HG03095 (cell line): ENCODE data around the gene FGD2.
"Not testable (repeated sequence)": the region's sequence is repeated elsewhere in the genome, so short reads cannot be mapped to it uniquely, and the experiment has no call there.

Experiments
- ATAC-seq: cut with Tn5 transposase; IDR thresholded peaks from one replicate; pipeline ENCODE4 v1.9.1; 2021; ENCODE audit warnings: moderate library complexity; ENCODE audit not compliant: unreplicated experiment

FGD2 gene

DNA sequence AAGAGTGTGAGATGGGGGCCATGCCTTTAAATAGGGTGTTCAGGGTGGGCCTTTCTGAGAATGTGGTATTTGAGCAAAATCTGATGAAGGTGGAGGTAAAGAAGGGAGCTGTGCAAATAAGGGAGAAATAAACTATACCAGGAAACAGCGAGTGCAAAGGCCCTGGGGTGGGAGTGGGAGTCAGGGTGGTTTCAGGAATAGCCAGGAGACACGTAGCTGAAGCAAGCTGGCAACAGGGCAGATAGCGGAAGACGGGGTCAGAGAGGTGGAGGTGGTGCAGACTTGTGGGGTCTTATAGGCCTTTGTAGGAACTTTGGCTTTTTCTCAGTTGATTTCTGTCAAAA, 51.6 kb downstream of the FGD2 start:
- no peak for ATAC-seq

- no peak for ATAC-seq
Measured at GRCh38 chr6:37057678-37058077, 52.2 kb downstream of the FGD2 start.

DNA sequence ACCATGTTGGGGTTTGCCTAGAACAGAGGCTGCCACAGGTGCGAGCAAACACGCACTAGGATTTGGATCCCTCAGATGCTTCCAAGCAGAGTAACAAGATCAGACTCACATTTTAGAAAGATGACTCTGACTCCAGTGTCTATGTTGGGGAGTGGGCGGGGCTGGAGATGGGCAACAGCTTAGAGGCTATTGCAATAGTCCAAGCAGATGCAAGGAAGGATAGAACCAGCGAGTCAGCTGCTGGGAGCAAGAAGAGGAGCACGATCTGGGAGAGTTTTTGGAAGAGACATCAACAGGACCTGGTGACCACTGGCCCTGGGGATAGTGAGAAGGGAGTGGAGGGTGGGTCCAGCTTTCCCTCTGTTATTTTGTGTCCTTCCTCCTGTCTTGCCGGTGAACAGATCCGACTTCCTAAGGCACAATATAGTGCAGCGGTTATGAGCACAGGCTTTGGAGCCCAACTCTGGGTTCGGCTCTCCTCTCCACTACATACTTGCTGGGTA, 52.7 kb downstream of the FGD2 start:
- no peak for ATAC-seq

GRCh38 chr6:37058984-37059343, 53.5 kb downstream of the FGD2 start:
- ATAC-seq: not testable (repeated sequence)

GRCh38 chr6:37059344-37060194, 54.1 kb downstream of the FGD2 start:
- ATAC-seq: no peak

GRCh38 chr6:37060195-37060559, 54.7 kb downstream of the FGD2 start:
- ATAC-seq: no peak

DNA sequence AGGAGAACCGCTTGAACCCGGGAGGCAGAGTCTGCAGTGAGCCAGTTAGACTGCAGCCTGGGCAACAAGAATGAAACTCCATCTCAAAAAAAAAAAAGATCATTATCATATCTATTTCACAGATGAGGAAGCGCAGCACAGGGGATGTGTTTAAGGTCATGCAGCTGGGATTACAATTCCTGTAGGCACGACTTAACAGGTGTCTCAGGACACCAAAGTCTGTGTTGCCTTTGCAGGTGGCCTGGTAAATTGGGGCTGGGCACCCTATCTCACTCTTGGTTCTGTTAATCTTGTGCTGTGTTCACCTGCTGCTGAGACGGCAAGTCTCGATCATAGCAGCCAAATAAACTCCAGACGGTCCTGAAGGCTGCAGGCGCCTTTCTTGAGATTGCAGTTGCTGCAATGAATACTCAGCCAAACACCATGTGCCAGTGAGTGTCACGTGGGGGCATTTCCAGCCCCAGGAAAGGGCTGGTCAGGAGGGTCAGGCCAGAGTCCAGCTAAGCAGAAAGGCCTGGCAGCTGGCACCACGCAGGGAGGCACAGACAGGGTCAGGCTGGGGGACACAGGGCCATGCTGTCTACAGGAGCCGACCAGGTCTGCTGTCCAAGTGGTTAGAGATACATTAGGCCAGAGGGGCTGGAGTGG, 55.8 kb downstream of the FGD2 start:
- ATAC-seq: no peak

GRCh38 chr6:37062424-37062823, 57.0 kb downstream of the FGD2 start:
- ATAC-seq: no peak

GRCh38 chr6:37068356-37069270, 63.2 kb downstream of the FGD2 start:
- ATAC-seq: no peak

- ATAC-seq: no peak
Measured at GRCh38 chr6:37069639-37070038, 64.2 kb downstream of the FGD2 start.

DNA sequence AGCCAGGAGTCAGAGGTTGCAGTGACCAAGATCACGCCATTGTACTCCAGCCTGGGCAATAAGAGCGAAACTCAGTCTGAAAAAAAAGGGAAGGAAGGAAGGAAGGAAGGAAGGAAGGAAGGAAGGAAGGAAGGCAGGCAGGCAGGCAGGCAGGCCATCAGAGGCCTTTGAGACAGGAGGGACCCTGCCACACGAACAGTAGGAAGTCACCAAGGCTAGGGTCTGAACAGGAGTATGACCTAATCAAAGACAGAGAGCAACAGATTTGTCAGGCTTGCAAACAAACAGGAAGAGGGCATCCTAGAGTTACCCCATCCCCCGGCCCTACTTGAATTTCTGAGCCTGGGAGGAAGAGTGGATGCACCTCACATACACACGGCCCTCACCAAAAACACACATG, 67.1 kb downstream of the FGD2 start:
- no peak for ATAC-seq

DNA sequence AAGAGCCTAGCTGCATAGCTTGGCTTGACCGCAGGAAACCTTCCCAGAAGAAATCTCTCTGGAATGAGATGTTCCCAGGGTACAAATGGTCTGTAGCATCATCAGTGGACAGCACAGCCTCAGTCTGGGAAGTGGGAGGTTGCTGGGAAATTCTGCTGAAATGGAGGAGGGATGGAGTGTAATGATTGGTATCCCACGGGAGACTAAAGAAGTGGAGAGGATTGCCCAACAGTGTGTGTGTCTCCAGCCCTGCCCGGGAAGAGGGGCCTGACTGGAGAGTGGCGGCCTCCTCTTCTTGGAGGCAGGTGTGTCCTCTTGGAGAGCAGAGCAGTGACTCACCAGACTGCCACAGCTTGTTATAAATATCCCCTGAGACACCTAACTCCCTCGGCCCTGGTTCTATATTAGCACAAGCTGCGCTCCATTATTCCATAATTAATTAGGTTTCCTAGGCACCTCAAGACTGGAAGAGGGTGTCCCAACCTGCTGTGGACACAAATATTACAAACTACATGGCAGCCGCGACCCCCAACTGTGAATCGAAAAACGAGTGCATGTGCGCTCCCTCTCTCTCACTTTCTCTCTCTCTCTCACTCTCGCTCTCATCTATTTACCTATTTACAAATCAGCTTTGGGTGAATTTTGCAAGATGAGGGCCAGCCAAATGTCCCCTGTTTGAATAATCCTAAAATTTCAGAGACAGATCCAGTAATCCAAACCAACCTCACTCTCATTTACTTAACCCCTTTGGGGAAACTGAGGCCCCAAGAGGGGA, 68.8 kb downstream of the FGD2 start:
- no peak for ATAC-seq

GRCh38 chr6:37077191-37077904, 71.9 kb downstream of the FGD2 start:
- no peak for ATAC-seq

GRCh38 chr6:37077905-37078296, 72.4 kb downstream of the FGD2 start:
- no peak for ATAC-seq
